ENCODE measurements around the gene UXT. TPM values are rescaled to one million over a fixed set of nuclear protein-coding genes. Genes with fewer than 3 reads are reported as not detected.
"Not testable (repeated sequence)": the region's sequence is repeated elsewhere in the genome, so short reads cannot be mapped to it uniquely, and the experiment has no call there.

Gene UXT
- total and polyA plus RNA-seq, 9 of the 15 experiments (the other 6 are each of a cell fraction or from before 2014, with no cell fraction given) = 141 to 300 (median 204) TPM

GRCh38 chrX:47675959-47676859 is 17.2 kb upstream of the UXT start (continued):
- TF ChIP-seq, protein P1, sequence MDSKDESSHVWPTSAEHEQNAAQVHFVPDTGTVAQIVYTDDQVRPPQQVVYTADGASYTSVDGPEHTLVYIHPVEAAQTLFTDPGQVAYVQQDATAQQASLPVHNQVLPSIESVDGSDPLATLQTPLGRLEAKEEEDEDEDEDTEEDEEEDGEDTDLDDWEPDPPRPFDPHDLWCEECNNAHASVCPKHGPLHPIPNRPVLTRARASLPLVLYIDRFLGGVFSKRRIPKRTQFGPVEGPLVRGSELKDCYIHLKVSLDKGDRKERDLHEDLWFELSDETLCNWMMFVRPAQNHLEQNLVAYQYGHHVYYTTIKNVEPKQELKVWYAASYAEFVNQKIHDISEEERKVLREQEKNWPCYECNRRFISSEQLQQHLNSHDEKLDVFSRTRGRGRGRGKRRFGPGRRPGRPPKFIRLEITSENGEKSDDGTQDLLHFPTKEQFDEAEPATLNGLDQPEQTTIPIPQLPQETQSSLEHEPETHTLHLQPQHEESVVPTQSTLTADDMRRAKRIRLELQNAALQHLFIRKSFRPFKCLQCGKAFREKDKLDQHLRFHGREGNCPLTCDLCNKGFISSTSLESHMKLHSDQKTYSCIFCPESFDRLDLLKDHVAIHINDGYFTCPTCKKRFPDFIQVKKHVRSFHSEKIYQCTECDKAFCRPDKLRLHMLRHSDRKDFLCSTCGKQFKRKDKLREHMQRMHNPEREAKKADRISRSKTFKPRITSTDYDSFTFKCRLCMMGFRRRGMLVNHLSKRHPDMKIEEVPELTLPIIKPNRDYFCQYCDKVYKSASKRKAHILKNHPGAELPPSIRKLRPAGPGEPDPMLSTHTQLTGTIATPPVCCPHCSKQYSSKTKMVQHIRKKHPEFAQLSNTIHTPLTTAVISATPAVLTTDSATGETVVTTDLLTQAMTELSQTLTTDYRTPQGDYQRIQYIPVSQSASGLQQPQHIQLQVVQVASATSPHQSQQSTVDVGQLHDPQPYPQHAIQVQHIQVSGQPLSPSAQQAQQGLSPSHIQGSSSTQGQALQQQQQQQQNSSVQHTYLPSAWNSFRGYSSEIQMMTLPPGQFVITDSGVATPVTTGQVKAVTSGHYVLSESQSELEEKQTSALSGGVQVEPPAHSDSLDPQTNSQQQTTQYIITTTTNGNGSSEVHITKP (IDR thresholded peaks at IDR 0.05; ENCODE audit: partially characterized antibody) = peak; percentile 47
- 0 out of 2 replicates have a peak, but pooled peaks have one; percentile 43 for TF ChIP-seq FOSL1 (tag; conservative IDR thresholded peaks at IDR 0.05)
- peak; percentile 23; the same call in 1 of the 2 replicates for TF ChIP-seq GATAD2A (IDR thresholded peaks at IDR 0.05)
- peak; percentile 52; the same call in 1 of the 2 replicates for TF ChIP-seq CXXC5 (CRISPR knock-in tag; IDR thresholded peaks at IDR 0.05)
- TF ChIP-seq ZNF316 (IDR thresholded peaks at IDR 0.05) = peak; percentile 63
- TF ChIP-seq TRIM24 (IDR thresholded peaks at IDR 0.05) = peak; percentile 96 to 97
- peak; percentile 82 for TF ChIP-seq MTA2 (IDR thresholded peaks at IDR 0.05; ENCODE audit: low read depth)
- peak; percentile 100 for TF ChIP-seq HLTF (IDR thresholded peaks at IDR 0.05)
- TF ChIP-seq RBM25 (IDR thresholded peaks at IDR 0.05; ENCODE audit: low read depth, low read length, severe bottlenecking) = peak; percentile 45
- TF ChIP-seq, protein P2, sequence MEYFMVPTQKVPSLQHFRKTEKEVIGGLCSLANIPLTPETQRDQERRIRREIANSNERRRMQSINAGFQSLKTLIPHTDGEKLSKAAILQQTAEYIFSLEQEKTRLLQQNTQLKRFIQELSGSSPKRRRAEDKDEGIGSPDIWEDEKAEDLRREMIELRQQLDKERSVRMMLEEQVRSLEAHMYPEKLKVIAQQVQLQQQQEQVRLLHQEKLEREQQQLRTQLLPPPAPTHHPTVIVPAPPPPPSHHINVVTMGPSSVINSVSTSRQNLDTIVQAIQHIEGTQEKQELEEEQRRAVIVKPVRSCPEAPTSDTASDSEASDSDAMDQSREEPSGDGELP (CRISPR knock-in tag; IDR thresholded peaks at IDR 0.05; ENCODE audit: borderline replicate concordance) = 0 out of 2 replicates have a peak, but pooled peaks have one; percentile 24
- peak; percentile 95 for TF ChIP-seq NCOR1 (IDR thresholded peaks at IDR 0.05)
- TF ChIP-seq NEUROD1 (IDR thresholded peaks at IDR 0.05; ENCODE audit: borderline replicate concordance, low read depth, low read length, partially characterized antibody) = peak; percentile 24
- TF ChIP-seq CTBP1 (IDR thresholded peaks at IDR 0.05; ENCODE audit: borderline replicate concordance) = peak; percentile 89
- TF ChIP-seq HDAC1 (IDR thresholded peaks at IDR 0.05) = peak in 1 of 2 experiments; percentile 67; a peak in 1 of 4 replicates
- TF ChIP-seq C11orf30 (IDR thresholded peaks at IDR 0.05; ENCODE audit: low read depth) = 0 out of 2 replicates have a peak, but pooled peaks have one; percentile 13
- TF ChIP-seq CREM (IDR thresholded peaks at IDR 0.05; ENCODE audit: low read depth) = peak; percentile 35; the same call in 1 of the 2 replicates
- TF ChIP-seq SMARCE1 (IDR thresholded peaks at IDR 0.05) = peak; percentile 55; the same call in 1 of the 2 replicates
- peak; percentile 92 for TF ChIP-seq CC2D1A (IDR thresholded peaks at IDR 0.05)
- peak; percentile 89 to 94 for TF ChIP-seq KDM1A (IDR thresholded peaks at IDR 0.05)
- TF ChIP-seq FOXM1 (IDR thresholded peaks at IDR 0.05; ENCODE audit: low read depth) = peak; percentile 76; the same call in 1 of the 2 replicates
- not testable (repeated sequence) for TF ChIP-seq FOXM1 (CRISPR knock-in tag; IDR thresholded peaks at IDR 0.05; ENCODE audit: low read depth)
- peak; percentile 43 for TF ChIP-seq EP400 (IDR thresholded peaks at IDR 0.05)
- TF ChIP-seq TEAD1 (CRISPR knock-in tag; IDR thresholded peaks at IDR 0.05) = peak; percentile 89 to 98
- TF ChIP-seq MEF2D (tag; conservative IDR thresholded peaks at IDR 0.05; ENCODE audit: low read depth) = 0 out of 2 replicates have a peak, but pooled peaks have one; percentile 42
- TF ChIP-seq SMAD4 (CRISPR knock-in tag; conservative IDR thresholded peaks at IDR 0.05) = peak; percentile 95
- peak; percentile 45; the same call in 1 of the 2 replicates for TF ChIP-seq ATF7 (IDR thresholded peaks at IDR 0.05)
- TF ChIP-seq LCOR (CRISPR knock-in tag; IDR thresholded peaks at IDR 0.05) = peak; percentile 80; the same call in 1 of the 2 replicates
